Measurements from ENCODE around the gene XIST. TPM values are rescaled to one million over a fixed set of nuclear protein-coding genes. Genes with fewer than 3 reads are reported as not detected.
"Not testable (repeated sequence)": the region's sequence is repeated elsewhere in the genome, so short reads cannot be mapped to it uniquely, and the experiment has no call there.

The XIST gene
- total and polyA plus RNA-seq, 2 of the 8 experiments (the other 6 are each of a cell fraction or from before 2014, with no cell fraction given), result 0.06 to 0.19 TPM

DNA sequence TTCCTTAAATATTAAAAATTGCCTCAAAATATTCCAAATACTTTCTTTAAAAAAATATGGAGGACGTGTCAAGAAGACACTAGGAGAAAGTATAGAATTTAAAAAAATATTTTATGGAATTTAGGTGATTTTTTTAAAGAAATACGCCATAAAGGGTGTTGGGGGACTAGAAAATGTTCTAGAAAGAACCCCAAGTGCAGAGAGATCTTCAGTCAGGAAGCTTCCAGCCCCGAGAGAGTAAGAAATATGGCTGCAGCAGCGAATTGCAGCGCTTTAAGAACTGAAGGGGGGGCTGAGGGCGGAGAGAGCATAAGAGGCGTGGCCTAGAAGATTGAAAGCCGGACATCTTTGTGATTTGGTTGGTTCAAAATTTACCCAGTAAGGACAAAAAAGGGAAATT is at the start of gene XIST (continued):
- TF ChIP-seq FOSL1 (IDR thresholded peaks at IDR 0.05; ENCODE audit: insufficient read depth, low read depth, low read length) (no peak), JUN (IDR thresholded peaks at IDR 0.05; ENCODE audit: low read depth, low read length) (no peak)

DNA sequence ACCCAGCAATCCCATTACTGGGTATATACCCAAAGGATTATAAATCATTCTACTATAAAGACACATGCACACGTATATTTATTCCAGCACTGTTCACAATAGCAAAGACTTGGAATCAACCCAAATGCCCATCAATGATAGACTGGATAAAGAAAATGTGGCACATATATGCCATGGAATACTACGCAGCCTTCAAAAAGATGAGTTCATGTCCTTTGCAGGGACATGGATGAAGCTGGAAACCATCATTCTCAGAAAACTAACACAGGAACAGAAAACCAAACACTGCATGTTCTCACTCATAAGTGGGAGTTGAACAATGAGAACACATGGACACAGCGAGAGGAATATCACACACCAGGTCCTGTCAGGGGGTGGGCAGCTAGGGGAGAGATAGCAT is 45.8 kb upstream of the XIST start:
- H3K23ac ChIP-seq (ENCODE audit: insufficient read length); H4K5ac ChIP-seq (ENCODE audit: insufficient read length, low read depth, low read length); POLR2A ChIA-PET (ENCODE audit: partially characterized antibody); H3K36me3 ChIP-seq (ENCODE audit: control insufficient read depth in 2 of 4, insufficient read depth in 4 of 4, low read length in 3 of 4); H3K14ac ChIP-seq (ENCODE audit: insufficient read length); H3K27me3 ChIP-seq (replicated peaks in 1 of 4; ENCODE audit: control insufficient read depth in 3 of 4, extremely low read depth in 1 of 4, insufficient read depth in 3 of 4, low read length in 3 of 4); H3K79me1 ChIP-seq (ENCODE audit: low read depth, low read length); H2BK5ac ChIP-seq (ENCODE audit: low read depth, low read length); FAIRE-seq; CTCF ChIA-PET (ENCODE audit: partially characterized antibody); H2BK15ac ChIP-seq (ENCODE audit: low read length); H4K91ac ChIP-seq (replicated peaks; ENCODE audit: insufficient read length, low read length); H3K9me3 ChIP-seq (ENCODE audit: insufficient read depth in 2 of 2, low read depth in 1 of 2, low read length in 1 of 2); H3K23me2 ChIP-seq (ENCODE audit: low read depth, low read length); H4K8ac ChIP-seq (ENCODE audit: extremely low read depth, insufficient read depth, low read length); H3K18ac ChIP-seq (ENCODE audit: extremely low read depth, low read length); H4K20me1 ChIP-seq (replicated peaks in 1 of 2; ENCODE audit: control insufficient read depth in 1 of 2, insufficient read depth in 2 of 2, low read length in 2 of 2); H3K4me2 ChIP-seq (ENCODE audit: insufficient read depth in 1 of 2, low read depth in 2 of 2, low read length in 2 of 2); H3K4me1 ChIP-seq (replicated peaks in 1 of 4; ENCODE audit: control insufficient read depth in 3 of 4, insufficient read depth in 4 of 4, low read length in 3 of 4); H2AK5ac ChIP-seq (ENCODE audit: low read depth, low read length); H2AFZ ChIP-seq (ENCODE audit: low read length); H2BK12ac ChIP-seq (ENCODE audit: low read depth, low read length); H3K79me2 ChIP-seq (ENCODE audit: control insufficient read depth in 1 of 2, insufficient read depth in 2 of 2, low read length in 2 of 2); H3K4me3 ChIP-seq (ENCODE audit: extremely low read depth in 1 of 4, insufficient read depth in 2 of 4, low read depth in 3 of 4, low read length in 4 of 4); H3K56ac ChIP-seq (replicated peaks; ENCODE audit: insufficient read length, low read depth, low read length); DNase-seq (ENCODE audit: low read depth in 1 of 2, low spot score in 2 of 2); H2BK20ac ChIP-seq (ENCODE audit: low read length); H3K4ac ChIP-seq (replicated peaks; ENCODE audit: insufficient read length, low read depth, low read length); H3K27ac ChIP-seq (ENCODE audit: low read depth, low read length); H2BK120ac ChIP-seq (replicated peaks; ENCODE audit: low read depth, low read length); H3K9ac ChIP-seq (replicated peaks in 1 of 4; ENCODE audit: extremely low read depth in 1 of 4, low read depth in 3 of 4, low read length in 3 of 4): not testable (repeated sequence)
- WGBS, 2 experiments (ENCODE audit: extremely low coverage in 1 of 2, insufficient coverage in 1 of 2, insufficient read length in 1 of 2, insufficient replicate concordance in 2 of 2, low coverage in 1 of 2, low lambda C conversion rate in 2 of 2, missing lambda C conversion rate in 1 of 2), result 97% methylated on average over 3 of the region's 3 CpGs; no CpG with 5 or more reads in 1 of the 2 experiments
